ENCODE measurements around the gene CTSL. TPM values are rescaled to one million over a fixed set of nuclear protein-coding genes. Genes with fewer than 3 reads are reported as not detected.

The CTSL gene
- total and polyA plus RNA-seq, 2 of the 13 experiments (the other 11 are each of a cell fraction or from before 2014, with no cell fraction given): 78.1 to 113 TPM

GRCh38 chr9:87725900-87726709 is at the start of gene CTSL (continued):
- TF ChIP-seq, protein P1, sequence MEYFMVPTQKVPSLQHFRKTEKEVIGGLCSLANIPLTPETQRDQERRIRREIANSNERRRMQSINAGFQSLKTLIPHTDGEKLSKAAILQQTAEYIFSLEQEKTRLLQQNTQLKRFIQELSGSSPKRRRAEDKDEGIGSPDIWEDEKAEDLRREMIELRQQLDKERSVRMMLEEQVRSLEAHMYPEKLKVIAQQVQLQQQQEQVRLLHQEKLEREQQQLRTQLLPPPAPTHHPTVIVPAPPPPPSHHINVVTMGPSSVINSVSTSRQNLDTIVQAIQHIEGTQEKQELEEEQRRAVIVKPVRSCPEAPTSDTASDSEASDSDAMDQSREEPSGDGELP (IDR thresholded peaks at IDR 0.05; ENCODE audit: borderline replicate concordance, low read depth): peak; percentile 72; the same call in 1 of the 2 replicates
- TF ChIP-seq HNF4G (IDR thresholded peaks at IDR 0.05; ENCODE audit: borderline replicate concordance, low read depth, low read length): no peak
- peak; percentile 46; the same call in 1 of the 2 replicates for TF ChIP-seq HNF4G (CRISPR knock-in tag; IDR thresholded peaks at IDR 0.05; ENCODE audit: borderline replicate concordance, low read depth)
- TF ChIP-seq NFKB2 (CRISPR knock-in tag; IDR thresholded peaks at IDR 0.05; ENCODE audit: borderline replicate concordance): peak; percentile 87
- TF ChIP-seq SKI (IDR thresholded peaks at IDR 0.05; ENCODE audit: partially characterized antibody): peak; percentile 95
- TF ChIP-seq ZNF704 (CRISPR knock-in tag; IDR thresholded peaks at IDR 0.05; ENCODE audit: borderline replicate concordance): peak; percentile 88; the same call in 1 of the 2 replicates
- TF ChIP-seq JUNB (CRISPR knock-in tag; IDR thresholded peaks at IDR 0.05; ENCODE audit: borderline replicate concordance): no peak
- TF ChIP-seq ZKSCAN8 (CRISPR knock-in tag; IDR thresholded peaks at IDR 0.05; ENCODE audit: borderline replicate concordance): peak; percentile 18; the same call in 1 of the 2 replicates
- TF ChIP-seq CENPX (CRISPR knock-in tag; IDR thresholded peaks at IDR 0.05): no peak
- peak; percentile 70 for TF ChIP-seq SALL2 (CRISPR knock-in tag; IDR thresholded peaks at IDR 0.05)
- peak; percentile 25; the same call in 1 of the 2 replicates for TF ChIP-seq ONECUT2 (CRISPR knock-in tag; IDR thresholded peaks at IDR 0.05)
- no peak for TF ChIP-seq ZFP36 (IDR thresholded peaks at IDR 0.05; ENCODE audit: borderline replicate concordance, low read depth, low read length, partially characterized antibody)
- TF ChIP-seq ZNF510 (CRISPR knock-in tag; IDR thresholded peaks at IDR 0.05; ENCODE audit: low read depth): no peak; the same call in 1 of the 2 replicates
- TF ChIP-seq NFYB (CRISPR knock-in tag; IDR thresholded peaks at IDR 0.05): peak; percentile 71
- TF ChIP-seq, protein P2, sequence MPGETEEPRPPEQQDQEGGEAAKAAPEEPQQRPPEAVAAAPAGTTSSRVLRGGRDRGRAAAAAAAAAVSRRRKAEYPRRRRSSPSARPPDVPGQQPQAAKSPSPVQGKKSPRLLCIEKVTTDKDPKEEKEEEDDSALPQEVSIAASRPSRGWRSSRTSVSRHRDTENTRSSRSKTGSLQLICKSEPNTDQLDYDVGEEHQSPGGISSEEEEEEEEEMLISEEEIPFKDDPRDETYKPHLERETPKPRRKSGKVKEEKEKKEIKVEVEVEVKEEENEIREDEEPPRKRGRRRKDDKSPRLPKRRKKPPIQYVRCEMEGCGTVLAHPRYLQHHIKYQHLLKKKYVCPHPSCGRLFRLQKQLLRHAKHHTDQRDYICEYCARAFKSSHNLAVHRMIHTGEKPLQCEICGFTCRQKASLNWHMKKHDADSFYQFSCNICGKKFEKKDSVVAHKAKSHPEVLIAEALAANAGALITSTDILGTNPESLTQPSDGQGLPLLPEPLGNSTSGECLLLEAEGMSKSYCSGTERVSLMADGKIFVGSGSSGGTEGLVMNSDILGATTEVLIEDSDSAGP (CRISPR knock-in tag; IDR thresholded peaks at IDR 0.05; ENCODE audit: borderline replicate concordance): peak; percentile 90; the same call in 1 of the 2 replicates
- no peak for TF ChIP-seq TCF12 (IDR thresholded peaks at IDR 0.05)
- no peak for TF ChIP-seq TCF12 (CRISPR knock-in tag; IDR thresholded peaks at IDR 0.05)
- no peak for TF ChIP-seq RAD51 (IDR thresholded peaks at IDR 0.05; ENCODE audit: borderline replicate concordance)
- peak; percentile 88 for TF ChIP-seq NKX3-1 (CRISPR knock-in tag; IDR thresholded peaks at IDR 0.05)
- no peak for TF ChIP-seq ZNF484 (CRISPR knock-in tag; IDR thresholded peaks at IDR 0.05; ENCODE audit: borderline replicate concordance, low read depth)
- peak; percentile 81; the same call in 1 of the 2 replicates for TF ChIP-seq ZNF598 (CRISPR knock-in tag; IDR thresholded peaks at IDR 0.05; ENCODE audit: borderline replicate concordance)
- TF ChIP-seq ZBTB3 (CRISPR knock-in tag; IDR thresholded peaks at IDR 0.05; ENCODE audit: borderline replicate concordance, low read depth): no peak
- peak; percentile 67; the same call in 1 of the 2 replicates for TF ChIP-seq PRMT3 (CRISPR knock-in tag; IDR thresholded peaks at IDR 0.05; ENCODE audit: borderline replicate concordance, low read depth)
- peak; percentile 85 for TF ChIP-seq ZMYM2 (CRISPR knock-in tag; IDR thresholded peaks at IDR 0.05)
- TF ChIP-seq MZF1 (CRISPR knock-in tag; IDR thresholded peaks at IDR 0.05; ENCODE audit: borderline replicate concordance): no peak
- peak; percentile 94 for TF ChIP-seq ZNF274 (CRISPR knock-in tag; IDR thresholded peaks at IDR 0.05)
- TF ChIP-seq ZNF891 (CRISPR knock-in tag; IDR thresholded peaks at IDR 0.05): peak; percentile 94
